ENCODE results near the gene MPDZ.

The MPDZ gene

GRCh38 chr9:13181652-13182051, 97.8 kb downstream of the MPDZ start:
- no peak for DNase-seq

- DNase-seq, result no peak
Measured at GRCh38 chr9:13179257-13179656, 100.2 kb downstream of the MPDZ start.

- DNase-seq, result no peak
Measured at GRCh38 chr9:13175732-13176131, 103.8 kb downstream of the MPDZ start.

- DNase-seq, result no peak
Measured at GRCh38 chr9:13174906-13175639, 104.4 kb downstream of the MPDZ start.

GRCh38 chr9:13173553-13173952, 105.9 kb downstream of the MPDZ start:
- no peak for DNase-seq

GRCh38 chr9:13171261-13171660, 108.2 kb downstream of the MPDZ start:
- no peak for DNase-seq

GRCh38 chr9:13166996-13167395, 112.5 kb downstream of the MPDZ start:
- DNase-seq, result no peak

GRCh38 chr9:13165956-13166355, 113.5 kb downstream of the MPDZ start:
- no peak for DNase-seq

- no peak for DNase-seq
Measured at GRCh38 chr9:13165236-13165945, 114.1 kb downstream of the MPDZ start.

- DNase-seq, result no peak
Measured at GRCh38 chr9:13163946-13164345, 115.5 kb downstream of the MPDZ start.

GRCh38 chr9:13163287-13163686, 116.2 kb downstream of the MPDZ start:
- DNase-seq, result no peak

GRCh38 chr9:13160051-13160450, 119.4 kb downstream of the MPDZ start:
- no peak for DNase-seq

GRCh38 chr9:13158986-13159385, 120.5 kb downstream of the MPDZ start:
- no peak for DNase-seq

- no peak for DNase-seq
Measured at GRCh38 chr9:13151489-13151888, 128.0 kb downstream of the MPDZ start.

- DNase-seq, result no peak
Measured at GRCh38 chr9:13149454-13149853, 130.0 kb downstream of the MPDZ start.

- DNase-seq, result no peak
Measured at GRCh38 chr9:13146840-13147239, 132.7 kb downstream of the MPDZ start.

GRCh38 chr9:13145340-13145739, 134.2 kb downstream of the MPDZ start:
- DNase-seq, result no peak

GRCh38 chr9:13144166-13144775, 135.2 kb downstream of the MPDZ start:
- no peak for DNase-seq

- DNase-seq, result no peak
Measured at GRCh38 chr9:13143281-13143680, 136.2 kb downstream of the MPDZ start.

GRCh38 chr9:13142776-13143175, 136.7 kb downstream of the MPDZ start:
- no peak for DNase-seq

- no peak for DNase-seq
Measured at GRCh38 chr9:13141629-13142028, 137.9 kb downstream of the MPDZ start.

- no peak for DNase-seq
Measured at GRCh38 chr9:13140843-13141592, 138.5 kb downstream of the MPDZ start.

- DNase-seq, result no peak
Measured at GRCh38 chr9:13139641-13140171, 139.8 kb downstream of the MPDZ start.

All from activated naive CD4-positive, alpha-beta T cell treated with Interleukin-2 at 50 U/mL for 16 hours (primary cell).